Uterus (tissue), 2 donors: ENCODE results near the gene OR5H15.
"Not testable (repeated sequence)": the region's sequence is repeated elsewhere in the genome, so short reads cannot be mapped to it uniquely, and the experiment has no call there.

Source experiments
- CTCF ChIP-seq, 4 experiments: fragments of 200-600 bp in 2 of 4; fragments of 450-650 bp in 2 of 4; sonication (generic) in 2 of 4; IDR thresholded peaks; one replicate each; pipeline ENCODE4 v1.5.1; 2016 to 2019; ENCODE audit warnings: antibody characterized with exemption in 4 of 4, mild to moderate bottlenecking in 2 of 4, moderate library complexity in 1 of 4
- POLR2A ChIP-seq, 2 donors: fragments of 450-650 bp; IDR thresholded peaks; one replicate each; pipeline ENCODE4 v1.6.1; 2016; ENCODE audit warnings: antibody characterized with exemption in 2 of 2, mild to moderate bottlenecking in 1 of 2, moderate library complexity in 1 of 2

- TF ChIP-seq CTCF, POLR2A (IDR thresholded peaks at IDR 0.05): not testable (repeated sequence)
Observed at GRCh38 chr3:98190911-98191310, 24.4 kb downstream of the OR5H15 start.
